Chondrocyte (in vitro differentiated cells): ENCODE results near the gene ZNF319. TPM values are rescaled to one million over a fixed set of nuclear protein-coding genes. Genes with fewer than 3 reads are reported as not detected.
A peak's percentile ranks its signal among the peaks of the same experiment; 100 is the strongest.

Source experiments
- DNase-seq: peaks from one replicate; pipeline ENCODE4 v3.0.0; 2021; ENCODE audit warnings: mixed read lengths, low spot score
- H3K27ac Mint-ChIP-seq: one replicate; pipeline ENCODE4 v1.8.0; 2021; ENCODE audit warnings: mild to moderate bottlenecking, moderate library complexity, mixed read lengths; ENCODE audit not compliant: unreplicated experiment
- H3K27me3 Mint-ChIP-seq: 2 replicates; pipeline ENCODE4 v1.8.0; 2021; ENCODE audit warnings: low read depth, mixed read lengths
- H3K36me3 Mint-ChIP-seq: 2 replicates; pipeline ENCODE4 v1.8.0; 2021; ENCODE audit warnings: low read depth, mixed read lengths
- H3K4me1 Mint-ChIP-seq: 2 replicates; pipeline ENCODE4 v1.8.0; 2021; ENCODE audit warnings: low read depth, mild to moderate bottlenecking, mixed read lengths
- H3K4me3 Mint-ChIP-seq: one replicate; pipeline ENCODE4 v1.8.0; 2021; ENCODE audit warnings: mild to moderate bottlenecking, moderate library complexity, mixed read lengths; ENCODE audit not compliant: unreplicated experiment
- H3K9me3 Mint-ChIP-seq: 2 replicates; pipeline ENCODE4 v1.8.0; 2021; ENCODE audit warnings: low read depth, mixed read lengths
- CTCF ChIP-seq: fragments of 200-600 bp; sonication (generic); IDR thresholded peaks from 2 replicates; pipeline ENCODE4 v1.5.0; 2021; ENCODE audit warnings: antibody characterized with exemption, mild to moderate bottlenecking, moderate library complexity
- total RNA-seq: library from RNA; stranded (reverse); gene quantifications from 3 replicates; pipeline ENCODE4 v1.2.1, GENCODE V29; 2021

The ZNF319 gene
- total RNA-seq, 1 donor from 2014 or later: 12.0 TPM

- H3K36me3 Mint-ChIP-seq: peaks cover 3% of the 10 kb centered on the region
- peak overlapping the region; percentile 73 for H3K27ac Mint-ChIP-seq
- no peak for TF ChIP-seq CTCF
- no peak overlapping the region for H3K4me3 Mint-ChIP-seq
- H3K27me3 Mint-ChIP-seq: peaks cover 4% of the 10 kb centered on the region
- peak; percentile 68 for DNase-seq
- no peaks in the 10 kb centered on the region for H3K9me3 Mint-ChIP-seq
- peaks cover 23% of the 10 kb centered on the region for H3K4me1 Mint-ChIP-seq
Measured at GRCh38 chr16:58022601-58023371, 22.3 kb upstream of the ZNF319 start.

- no peak for TF ChIP-seq CTCF
- Mint-ChIP-seq H3K4me3 (no peak overlapping the region), H3K4me1 (peaks cover 23% of the 10 kb centered on the region), H3K27ac (peak overlapping the region; percentile 73), H3K9me3 (no peaks in the 10 kb centered on the region), H3K36me3 (peaks cover 3% of the 10 kb centered on the region), H3K27me3 (peaks cover 4% of the 10 kb centered on the region)
- peak; percentile 68 for DNase-seq
Measured at GRCh38 chr16:58021661-58022551, 21.4 kb upstream of the ZNF319 start.

- Mint-ChIP-seq H3K4me1 (peaks cover 23% of the 10 kb centered on the region), H3K36me3 (peaks cover 3% of the 10 kb centered on the region), H3K4me3 (no peak overlapping the region), H3K9me3 (no peaks in the 10 kb centered on the region), H3K27me3 (peaks cover 4% of the 10 kb centered on the region), H3K27ac (no peak overlapping the region)
- TF ChIP-seq CTCF: peak; percentile 89
- DNase-seq: no peak
Measured at GRCh38 chr16:58020628-58021521, 20.4 kb upstream of the ZNF319 start.

GRCh38 chr16:58019866-58020538 lies 19.5 kb upstream of the ZNF319 start:
- Mint-ChIP-seq H3K36me3 (peaks cover 3% of the 10 kb centered on the region), H3K4me1 (peaks cover 21% of the 10 kb centered on the region), H3K27me3 (peaks cover 3% of the 10 kb centered on the region), H3K9me3 (no peaks in the 10 kb centered on the region), H3K27ac (no peak overlapping the region), H3K4me3 (no peak overlapping the region)
- no peak for DNase-seq
- no peak for TF ChIP-seq CTCF
